DND-41 (cell line): ENCODE measurements around the gene GABBR2.

Source experiments
- ATAC-seq: fragments of 200-7000 bp; cut with Tn5 transposase; 3 replicates; pipeline ENCODE4 v1.9.1; 2021; ENCODE audit warnings: low read depth; ENCODE audit not compliant: insufficient read depth
- DNase-seq: peaks from one replicate; pipeline ENCODE4 v3.0.0-alpha.2; 2020
- H2AFZ ChIP-seq: 2 replicates; pipeline ENCODE4 v1.6.0; 2012; ENCODE audit warnings: low read depth, low read length
- H3K27ac ChIP-seq: 2 replicates; pipeline ENCODE4 v1.5.1; 2012; ENCODE audit warnings: low read length, inconsistent platforms
- H3K27me3 ChIP-seq: fragments of 200-600 bp; sonication (generic); 2 replicates; pipeline ENCODE4 v1.6.0; 2012; ENCODE audit warnings: low read length, mild to moderate bottlenecking, inconsistent platforms; ENCODE audit not compliant: insufficient read depth, poor library complexity
- H3K36me3 ChIP-seq: 2 replicates; pipeline ENCODE4 v1.5.1; 2012; ENCODE audit warnings: low read length, inconsistent platforms; ENCODE audit not compliant: insufficient read depth
- H3K4me1 ChIP-seq: 2 replicates; pipeline ENCODE4 v1.5.1; 2012; ENCODE audit warnings: mild to moderate bottlenecking, low read length; ENCODE audit not compliant: insufficient read depth
- H3K4me2 ChIP-seq: 2 replicates; pipeline ENCODE4 v1.6.0; 2012; ENCODE audit warnings: mild to moderate bottlenecking, moderate library complexity, low read length, inconsistent platforms; ENCODE audit not compliant: insufficient read depth
- H3K4me3 ChIP-seq, 2 experiments: fragments of 200-600 bp in 1 of 2; shearing (Covaris generic) in 1 of 2; 2 replicates each; pipeline ENCODE4 v1.5.1; 2012 to 2016; ENCODE audit warnings: inconsistent platforms in 2 of 2, low read length in 2 of 2, mild to moderate bottlenecking in 2 of 2, low read depth in 1 of 2, moderate library complexity in 1 of 2
- H3K79me2 ChIP-seq: 2 replicates; pipeline ENCODE4 v1.6.0; 2012; ENCODE audit warnings: low read length, inconsistent platforms; ENCODE audit not compliant: insufficient read depth
- H3K9ac ChIP-seq: 2 replicates; pipeline ENCODE4 v1.6.0; 2012; ENCODE audit warnings: low read depth, mild to moderate bottlenecking, inconsistent platforms, low read length, moderate library complexity
- H3K9me3 ChIP-seq: 2 replicates; pipeline ENCODE4 v1.5.1; 2012; ENCODE audit warnings: low read length, moderate library complexity, mild to moderate bottlenecking, inconsistent platforms; ENCODE audit not compliant: insufficient read depth, severe bottlenecking
- H4K20me1 ChIP-seq: 2 replicates; pipeline ENCODE4 v1.6.0; 2012; ENCODE audit warnings: low read length; ENCODE audit not compliant: insufficient read depth
- CTCF ChIP-seq: IDR thresholded peaks from 2 replicates; pipeline ENCODE4 v1.5.1; 2012; ENCODE audit warnings: borderline replicate concordance, low read length, moderate library complexity, mild to moderate bottlenecking; ENCODE audit not compliant: poor library complexity, severe bottlenecking; ENCODE audit errors: extremely low read depth
- EZH2 ChIP-seq: IDR thresholded peaks from 3 replicates; pipeline ENCODE4 v1.6.1; 2012; ENCODE audit warnings: borderline replicate concordance, low read depth, mild to moderate bottlenecking, moderate library complexity, low read length, inconsistent platforms; ENCODE audit not compliant: severe bottlenecking

GABBR2 gene

GRCh38 chr9:98673681-98674080, 35.1 kb downstream of the GABBR2 start:
- Histone ChIP-seq H2AFZ (no peak overlapping the region), H3K4me2 (no peak overlapping the region), H3K79me2 (no peaks in the 10 kb centered on the region), H4K20me1 (no peaks in the 10 kb centered on the region), H3K4me1 (no peaks in the 10 kb centered on the region), H3K36me3 (no peaks in the 10 kb centered on the region), H3K27ac (no peak overlapping the region), H3K27me3 (no peaks in the 10 kb centered on the region), H3K4me3 (no peak overlapping the region), H3K9ac (no peak overlapping the region), H3K9me3 (no peaks in the 10 kb centered on the region)
- DNase-seq, result no peak
- no peak for ATAC-seq
- TF ChIP-seq EZH2 (no peak), CTCF (no peak)

GRCh38 chr9:98667005-98667640, 41.6 kb downstream of the GABBR2 start:
- no peaks in the 10 kb centered on the region for H4K20me1 ChIP-seq
- H3K9me3 ChIP-seq, result no peaks in the 10 kb centered on the region
- no peak overlapping the region for H3K27ac ChIP-seq
- no peak overlapping the region for H2AFZ ChIP-seq
- ATAC-seq (no peak), DNase-seq (no peak)
- no peak overlapping the region for H3K4me3 ChIP-seq
- TF ChIP-seq EZH2, result no peak
- TF ChIP-seq CTCF, result no peak
- H3K79me2 ChIP-seq, result no peaks in the 10 kb centered on the region
- no peak overlapping the region for H3K9ac ChIP-seq
- H3K36me3 ChIP-seq, result no peaks in the 10 kb centered on the region
- H3K4me1 ChIP-seq, result no peaks in the 10 kb centered on the region
- H3K4me2 ChIP-seq, result no peak overlapping the region
- no peaks in the 10 kb centered on the region for H3K27me3 ChIP-seq

GRCh38 chr9:98665501-98665900, 43.2 kb downstream of the GABBR2 start:
- Histone ChIP-seq H3K4me3 (no peak overlapping the region), H3K27me3 (no peaks in the 10 kb centered on the region), H3K9me3 (no peaks in the 10 kb centered on the region), H3K27ac (no peak overlapping the region), H3K36me3 (no peaks in the 10 kb centered on the region), H3K4me2 (no peak overlapping the region), H3K9ac (no peak overlapping the region), H3K79me2 (no peaks in the 10 kb centered on the region), H4K20me1 (no peaks in the 10 kb centered on the region), H3K4me1 (no peaks in the 10 kb centered on the region), H2AFZ (no peak overlapping the region)
- DNase-seq, result no peak
- ATAC-seq, result no peak
- TF ChIP-seq EZH2, result no peak
- TF ChIP-seq CTCF, result no peak

- H3K4me2 ChIP-seq, result no peak overlapping the region
- no peak overlapping the region for H3K27ac ChIP-seq
- H3K9me3 ChIP-seq, result no peaks in the 10 kb centered on the region
- no peak for ATAC-seq
- H3K36me3 ChIP-seq, result no peaks in the 10 kb centered on the region
- TF ChIP-seq CTCF (no peak), EZH2 (no peak)
- H3K9ac ChIP-seq, result no peak overlapping the region
- no peak overlapping the region for H3K4me3 ChIP-seq
- H3K4me1 ChIP-seq, result no peaks in the 10 kb centered on the region
- H2AFZ ChIP-seq, result no peak overlapping the region
- no peaks in the 10 kb centered on the region for H3K79me2 ChIP-seq
- no peak for DNase-seq
- H3K27me3 ChIP-seq, result no peaks in the 10 kb centered on the region
- no peaks in the 10 kb centered on the region for H4K20me1 ChIP-seq
Observed at GRCh38 chr9:98660541-98660940, 48.2 kb downstream of the GABBR2 start.
